K562 (cell line): Measurements from ENCODE around the gene LRP1B. TPM values are rescaled to one million over a fixed set of nuclear protein-coding genes. Genes with fewer than 3 reads are reported as not detected.

Source experiments
- ATAC-seq: fragments of 200-7000 bp; cut with Tn5 transposase; 3 replicates; pipeline ENCODE4 v1.9.1; 2020; ENCODE audit warnings: moderate library complexity
- BruUV-seq: library from RNA; stranded (reverse); fragments of 400-500 nt; replicated peaks from 2 replicates; lab custom pipeline; 2021; lab: Mats Ljungman, UMichigan
- CTCF ChIA-PET: fragments of 300-600 bp; formaldehyde crosslinking; extraction: SDS; loops from one replicate; lab custom pipeline; 2021; ENCODE audit warnings: low intra/inter-chr PET ratio; lab: Yijun Ruan, JAX
- POLR2A ChIA-PET: fragments of 300-600, 350-650 bp; sonication (Branson Sonifier 250); formaldehyde crosslinking; extraction: SDS; loops from one replicate; lab custom pipeline; 2021; ENCODE audit warnings: antibody characterized with exemption, inconsistent platforms; lab: Yijun Ruan, JAX
- DNase-seq, 4 experiments: peaks; one replicate each; pipeline versions ENCODE4 v3.0.0 to v3.0.0-alpha.2; 2011 to 2018; ENCODE audit warnings: low spot score in 3 of 4, mixed read lengths in 3 of 4; ENCODE audit errors: extremely low read depth in 1 of 4
- FAIRE-seq: peaks from 2 replicates; lab custom pipeline; 2011; peaks lifted over from hg19 to GRCh38; lab: Jason Lieb, UNC
- H2AFZ ChIP-seq: 2 replicates; pipeline ENCODE4 v1.6.0; 2011; ENCODE audit warnings: low read depth, low read length, control low read depth, inconsistent platforms
- H3K27ac ChIP-seq: fragments of 200-600 bp; 3 replicates; pipeline ENCODE4 v1.8.0; 2011; ENCODE audit warnings: low read depth, mild to moderate bottlenecking, control low read depth, inconsistent platforms, low read length, moderate library complexity, mixed read lengths; ENCODE audit errors: extremely low read depth
- H3K27me3 ChIP-seq, 2 experiments: fragments of 300-600 bp in 1 of 2; 2 replicates in 1 of 2; 3 replicates in 1 of 2; pipeline versions ENCODE4 v1.6.0 to v1.8.0; 2011; ENCODE audit warnings: inconsistent platforms in 2 of 2, low read length in 2 of 2, mild to moderate bottlenecking in 1 of 2, mixed read lengths in 1 of 2, moderate library complexity in 1 of 2; ENCODE audit not compliant: control insufficient read depth in 2 of 2, insufficient read depth in 2 of 2
- H3K36me3 ChIP-seq: fragments of 300-600 bp; 3 replicates; pipeline ENCODE4 v1.8.0; 2011; ENCODE audit warnings: mild to moderate bottlenecking, low read length, inconsistent platforms; ENCODE audit not compliant: control insufficient read depth, insufficient read depth
- H3K4me1 ChIP-seq, 2 experiments: fragments of 200-600 bp in 1 of 2; replicated peaks in 1 of 2; 2 replicates in 1 of 2; 3 replicates in 1 of 2; pipeline versions ENCODE4 v1.5.1 to v1.8.0; 2011; ENCODE audit warnings: inconsistent platforms in 2 of 2, low read length in 2 of 2, mild to moderate bottlenecking in 1 of 2, mixed read lengths in 1 of 2, moderate library complexity in 1 of 2; ENCODE audit not compliant: control insufficient read depth in 2 of 2, insufficient read depth in 2 of 2
- H3K4me2 ChIP-seq: 2 replicates; pipeline ENCODE4 v1.6.1; 2011; ENCODE audit warnings: low read length, control low read depth, inconsistent platforms, mixed read lengths; ENCODE audit not compliant: insufficient read depth
- H3K4me3 ChIP-seq: fragments of 200-600 bp; sonication (generic), shearing (Covaris generic); 2 replicates; pipeline ENCODE4 v1.5.1; 2016; ENCODE audit warnings: control low read depth, inconsistent platforms
- H3K79me2 ChIP-seq: fragments of 200-600 bp; 3 replicates; pipeline ENCODE4 v1.8.0; 2011; ENCODE audit warnings: low read length, inconsistent platforms; ENCODE audit not compliant: control insufficient read depth, insufficient read depth
- H3K9ac ChIP-seq, 2 experiments: 2 replicates each; pipeline versions ENCODE4 v1.6.0 to v1.6.1; 2011; ENCODE audit warnings: low read depth in 2 of 2, low read length in 2 of 2, control low read depth in 1 of 2, inconsistent platforms in 1 of 2, mild to moderate bottlenecking in 1 of 2, mixed read lengths in 1 of 2; ENCODE audit not compliant: insufficient read depth in 1 of 2
- H3K9me1 ChIP-seq: one replicate; pipeline ENCODE4 v1.6.0; 2011; ENCODE audit warnings: inconsistent platforms, mild to moderate bottlenecking, low read length, moderate library complexity; ENCODE audit not compliant: control insufficient read depth, insufficient read depth
- H3K9me3 ChIP-seq: replicated peaks from 2 replicates; pipeline ENCODE4 v1.5.1; 2011; ENCODE audit warnings: low read depth, low read length, inconsistent platforms; ENCODE audit not compliant: control insufficient read depth, insufficient read depth
- H4K20me1 ChIP-seq: replicated peaks from 2 replicates; pipeline ENCODE4 v1.6.1; 2011; ENCODE audit warnings: low read length, inconsistent platforms, mixed read lengths; ENCODE audit not compliant: control insufficient read depth, insufficient read depth
- ZNF124 ChIP-seq: sonication (generic); formaldehyde crosslinking; IDR thresholded peaks from 2 replicates; pipeline ENCODE4 v1.8.1; 2022; ENCODE audit warnings: missing genetic modification reagents
- WGBS: fragments of 100-300 bp; shearing (Covaris generic); methylation state at CpG from one replicate; pipeline ENCODE4 v1.1.6; 2016; ENCODE audit warnings: low coverage, mixed read lengths; ENCODE audit not compliant: insufficient coverage; ENCODE audit errors: missing lambda C conversion rate; 5-methylcytosine and 5-hydroxymethylcytosine counted together
- in situ Hi-C: fragments of 300-500 bp; cut with MboI; formaldehyde crosslinking; loops from 4 replicates; pipeline ENCODE4 v1.15.0; 2018; ENCODE audit warnings: inconsistent platforms, mixed read lengths
- intact Hi-C: fragments of 100-400 bp; cut with micrococcal nuclease; formaldehyde crosslinking; loops from 2 replicates; pipeline ENCODE4 v1.14.2; 2022
- polyA plus RNA-seq, 8 experiments: library from polyadenylated mRNA; depleted of rRNA in 4 of 8; stranded (reverse) in 5 of 8; unstranded in 3 of 8; fragments of >200 nt; fragmentation: Nextera tagmentation in 2 of 8; fragmentation: Illumina TruSeq in 1 of 8; extraction: Ambion mirVana in 2 of 8; extraction: Trizol in 1 of 8; gene quantifications; 2 replicates each; pipeline versions ENCODE4 v1.2.1 to v1.2.3, GENCODE V29; 2011 to 2014; ENCODE audit warnings: inconsistent platforms in 1 of 8, missing spikeins in 1 of 8
- total RNA-seq, 7 experiments: library from RNA; depleted of rRNA in 6 of 7; stranded (reverse); fragments of >200 nt in 6 of 7; fragmentation: Illumina TruSeq in 2 of 7; extraction: Trizol in 2 of 7; gene quantifications; 2 replicates each; pipeline versions ENCODE4 v1.2.1 to v1.2.3, GENCODE V29; 2011 to 2021; ENCODE audit warnings: low replicate concordance in 1 of 7
- TF ChIP-seq, protein P1 (sequence below): fragments of 150-350 bp; IDR thresholded peaks from 2 replicates; pipeline ENCODE4 v1.6.1; 2014; ENCODE audit warnings: low read depth, mild to moderate bottlenecking, low read length, borderline replicate concordance

Gene LRP1B
- total and polyA plus RNA-seq, 9 of the 15 experiments (the other 6 are each of a cell fraction or from before 2014, with no cell fraction given) = not detected

DNA sequence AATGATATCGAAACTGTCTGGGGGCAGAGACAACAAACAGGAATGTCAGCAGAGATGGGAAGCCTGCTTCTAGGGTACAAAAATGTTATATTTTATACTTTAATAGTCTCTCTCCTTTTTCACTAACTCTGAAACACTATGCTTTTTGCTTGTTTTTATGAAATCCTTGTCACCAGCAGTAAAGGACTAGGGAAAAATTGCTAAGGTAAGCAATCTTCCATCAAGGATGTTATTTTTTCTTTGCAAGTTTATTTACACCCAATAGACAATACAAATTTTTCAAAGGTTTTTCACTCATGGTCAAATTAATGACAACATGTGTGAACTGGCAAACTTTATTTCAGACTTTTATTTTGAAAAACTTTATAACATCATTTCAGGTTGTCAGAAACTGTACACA is 1884.8 kb downstream of the LRP1B start:
- CTCF ChIA-PET = no interaction called here
- no peak for TF ChIP-seq ZNF124 (CRISPR knock-in tag)
- Histone ChIP-seq H3K4me1 (no peaks in the 10 kb centered on the region), H2AFZ (no peak overlapping the region), H3K4me3 (no peak overlapping the region), H4K20me1 (no peaks in the 10 kb centered on the region), H3K9me3 (no peaks in the 10 kb centered on the region), H3K27ac (no peak overlapping the region), H3K9ac (no peak overlapping the region), H3K79me2 (no peaks in the 10 kb centered on the region), H3K27me3 (no peaks in the 10 kb centered on the region), H3K36me3 (no peaks in the 10 kb centered on the region), H3K4me2 (no peak overlapping the region), H3K9me1 (no peaks in the 10 kb centered on the region)
- no TSS peak for BruUV-seq
- 0% methylated on average over 1 of the region's 1 CpG for WGBS
- DNase-seq (no peak), ATAC-seq (no peak), FAIRE-seq (no peak)
- in situ Hi-C loops (no loop called here), intact Hi-C loops (no loop called here)
- POLR2A ChIA-PET = no interaction called here

DNA sequence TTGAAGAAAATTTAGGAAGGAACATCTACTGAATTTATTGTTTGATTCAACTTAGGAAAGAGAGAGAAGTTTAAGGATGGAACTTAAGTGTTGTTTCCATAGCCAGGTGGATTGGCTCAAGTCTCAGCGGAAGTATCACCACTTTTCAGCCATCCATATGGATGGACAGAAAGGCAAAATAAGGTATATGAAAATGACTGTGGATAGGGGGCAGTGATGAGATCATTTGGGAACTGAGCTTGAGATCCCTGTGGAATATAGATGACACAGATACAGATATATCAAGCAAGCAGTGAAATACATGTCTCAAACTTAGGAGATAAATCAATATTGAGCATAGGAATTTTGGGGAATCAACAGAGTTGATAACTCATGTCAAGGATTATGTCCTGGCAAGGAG is 1887.9 kb downstream of the LRP1B start:
- no peak overlapping the region for H3K27ac ChIP-seq
- H3K79me2 ChIP-seq = no peaks in the 10 kb centered on the region
- 0% methylated on average over 1 of the region's 1 CpG for WGBS
- TF ChIP-seq, protein P1, sequence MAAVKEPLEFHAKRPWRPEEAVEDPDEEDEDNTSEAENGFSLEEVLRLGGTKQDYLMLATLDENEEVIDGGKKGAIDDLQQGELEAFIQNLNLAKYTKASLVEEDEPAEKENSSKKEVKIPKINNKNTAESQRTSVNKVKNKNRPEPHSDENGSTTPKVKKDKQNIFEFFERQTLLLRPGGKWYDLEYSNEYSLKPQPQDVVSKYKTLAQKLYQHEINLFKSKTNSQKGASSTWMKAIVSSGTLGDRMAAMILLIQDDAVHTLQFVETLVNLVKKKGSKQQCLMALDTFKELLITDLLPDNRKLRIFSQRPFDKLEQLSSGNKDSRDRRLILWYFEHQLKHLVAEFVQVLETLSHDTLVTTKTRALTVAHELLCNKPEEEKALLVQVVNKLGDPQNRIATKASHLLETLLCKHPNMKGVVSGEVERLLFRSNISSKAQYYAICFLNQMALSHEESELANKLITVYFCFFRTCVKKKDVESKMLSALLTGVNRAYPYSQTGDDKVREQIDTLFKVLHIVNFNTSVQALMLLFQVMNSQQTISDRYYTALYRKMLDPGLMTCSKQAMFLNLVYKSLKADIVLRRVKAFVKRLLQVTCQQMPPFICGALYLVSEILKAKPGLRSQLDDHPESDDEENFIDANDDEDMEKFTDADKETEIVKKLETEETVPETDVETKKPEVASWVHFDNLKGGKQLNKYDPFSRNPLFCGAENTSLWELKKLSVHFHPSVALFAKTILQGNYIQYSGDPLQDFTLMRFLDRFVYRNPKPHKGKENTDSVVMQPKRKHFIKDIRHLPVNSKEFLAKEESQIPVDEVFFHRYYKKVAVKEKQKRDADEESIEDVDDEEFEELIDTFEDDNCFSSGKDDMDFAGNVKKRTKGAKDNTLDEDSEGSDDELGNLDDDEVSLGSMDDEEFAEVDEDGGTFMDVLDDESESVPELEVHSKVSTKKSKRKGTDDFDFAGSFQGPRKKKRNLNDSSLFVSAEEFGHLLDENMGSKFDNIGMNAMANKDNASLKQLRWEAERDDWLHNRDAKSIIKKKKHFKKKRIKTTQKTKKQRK = no peak
- FAIRE-seq (no peak), DNase-seq (no peak), ATAC-seq (no peak)
- H2AFZ ChIP-seq = no peak overlapping the region
- POLR2A ChIA-PET = no interaction called here
- no peak overlapping the region for H3K4me2 ChIP-seq
- no peak overlapping the region for H3K9ac ChIP-seq
- H3K36me3 ChIP-seq = no peaks in the 10 kb centered on the region
- no TSS peak for BruUV-seq
- in situ Hi-C loops = no loop called here
- intact Hi-C loops = loop anchor here (5.0 kb wide), 1 partner anchor 531 kb away; no protein-coding TSS in a partner anchor
- H3K9me1 ChIP-seq = no peaks in the 10 kb centered on the region
- no peak overlapping the region for H3K4me3 ChIP-seq
- H3K9me3 ChIP-seq = no peaks in the 10 kb centered on the region
- no peaks in the 10 kb centered on the region for H3K27me3 ChIP-seq
- no peaks in the 10 kb centered on the region for H3K4me1 ChIP-seq
- no peaks in the 10 kb centered on the region for H4K20me1 ChIP-seq
- CTCF ChIA-PET = no interaction called here
